ENCODE measurements around the gene AGAP1.

AGAP1 gene

GRCh38 chr2:235512699-235513053 is 18.8 kb downstream of the AGAP1 start:
- FAIRE-seq (no peak), DNase-seq (ENCODE audit: insufficient read length, low spot score) (no peak)
- TF ChIP-seq POLR2A (IDR thresholded peaks at IDR 0.05; ENCODE audit: low read depth, low read length) (no peak), POU2F2 (IDR thresholded peaks at IDR 0.05; ENCODE audit: low read depth, low read length) (no peak), TAF1 (IDR thresholded peaks at IDR 0.05; ENCODE audit: low read depth, low read length) (no peak), PAX5 (IDR thresholded peaks at IDR 0.05; ENCODE audit: insufficient read depth, low read length, severe bottlenecking) (no peak)

- no peak for TF ChIP-seq POLR2AphosphoS5 (IDR thresholded peaks at IDR 0.05; ENCODE audit: low read depth, low read length)
- no peak for TF ChIP-seq POLR2A (IDR thresholded peaks at IDR 0.05; ENCODE audit: low read depth, low read length)
- no peak for TF ChIP-seq SPI1 (IDR thresholded peaks at IDR 0.05; ENCODE audit: low read depth, low read length)
- TF ChIP-seq TAF1 (IDR thresholded peaks at IDR 0.05; ENCODE audit: low read depth, low read length): no peak
- no peak for TF ChIP-seq PAX5 (IDR thresholded peaks at IDR 0.05; ENCODE audit: insufficient read depth, low read length, severe bottlenecking)
- TF ChIP-seq POU2F2 (IDR thresholded peaks at IDR 0.05; ENCODE audit: low read depth, low read length): no peak
- DNase-seq (ENCODE audit: insufficient read length, low spot score): no peak
- FAIRE-seq: no peak
These were observed 20.3 kb downstream of the AGAP1 start for GRCh38 chr2:235513984-235514626.

- TF ChIP-seq POLR2A (IDR thresholded peaks at IDR 0.05; ENCODE audit: low read depth, low read length) (no peak), SPI1 (IDR thresholded peaks at IDR 0.05; ENCODE audit: low read depth, low read length) (no peak), PAX5 (IDR thresholded peaks at IDR 0.05; ENCODE audit: insufficient read depth, low read length, severe bottlenecking) (no peak), TAF1 (IDR thresholded peaks at IDR 0.05; ENCODE audit: low read depth, low read length) (no peak), POU2F2 (IDR thresholded peaks at IDR 0.05; ENCODE audit: low read depth, low read length) (no peak), POLR2AphosphoS5 (IDR thresholded peaks at IDR 0.05; ENCODE audit: low read depth, low read length) (no peak)
- DNase-seq (ENCODE audit: insufficient read length, low spot score) (no peak), FAIRE-seq (no peak)
These were observed 21.0 kb downstream of the AGAP1 start for GRCh38 chr2:235514627-235515363.

- no peak for FAIRE-seq
- TF ChIP-seq SPI1 (IDR thresholded peaks at IDR 0.05; ENCODE audit: low read depth, low read length) (no peak), POLR2A (IDR thresholded peaks at IDR 0.05; ENCODE audit: low read depth, low read length) (no peak), POU2F2 (IDR thresholded peaks at IDR 0.05; ENCODE audit: low read depth, low read length) (no peak), TAF1 (IDR thresholded peaks at IDR 0.05; ENCODE audit: low read depth, low read length) (no peak), PAX5 (IDR thresholded peaks at IDR 0.05; ENCODE audit: insufficient read depth, low read length, severe bottlenecking) (no peak), POLR2AphosphoS5 (IDR thresholded peaks at IDR 0.05; ENCODE audit: low read depth, low read length) (no peak)
- no peak for DNase-seq (ENCODE audit: insufficient read length, low spot score)
These were observed 21.5 kb downstream of the AGAP1 start for GRCh38 chr2:235515364-235515742.

GRCh38 chr2:235515821-235516220 is 22.0 kb downstream of the AGAP1 start:
- DNase-seq (ENCODE audit: insufficient read length, low spot score) (no peak), FAIRE-seq (no peak)

GRCh38 chr2:235516257-235516656 is 22.4 kb downstream of the AGAP1 start:
- no peak for DNase-seq (ENCODE audit: insufficient read length, low spot score)
- no peak for TF ChIP-seq TAF1 (IDR thresholded peaks at IDR 0.05; ENCODE audit: low read depth, low read length)
- TF ChIP-seq POU2F2 (IDR thresholded peaks at IDR 0.05; ENCODE audit: low read depth, low read length): no peak
- TF ChIP-seq PAX5 (IDR thresholded peaks at IDR 0.05; ENCODE audit: insufficient read depth, low read length, severe bottlenecking): no peak
- no peak for TF ChIP-seq POLR2AphosphoS5 (IDR thresholded peaks at IDR 0.05; ENCODE audit: low read depth, low read length)
- TF ChIP-seq POLR2A (IDR thresholded peaks at IDR 0.05; ENCODE audit: low read depth, low read length): no peak
- no peak for TF ChIP-seq SPI1 (IDR thresholded peaks at IDR 0.05; ENCODE audit: low read depth, low read length)
- FAIRE-seq: no peak

More at GRCh38 chr2:235515821-235516220, 22.0 kb downstream of the AGAP1 start:
- TF ChIP-seq POLR2AphosphoS5 (IDR thresholded peaks at IDR 0.05; ENCODE audit: low read depth, low read length) (no peak), PAX5 (IDR thresholded peaks at IDR 0.05; ENCODE audit: insufficient read depth, low read length, severe bottlenecking) (no peak)

- FAIRE-seq: no peak
- DNase-seq (ENCODE audit: insufficient read length, low spot score): no peak
- no peak for TF ChIP-seq POLR2A (IDR thresholded peaks at IDR 0.05; ENCODE audit: low read depth, low read length)
- TF ChIP-seq POLR2AphosphoS5 (IDR thresholded peaks at IDR 0.05; ENCODE audit: low read depth, low read length): no peak
- TF ChIP-seq PAX5 (IDR thresholded peaks at IDR 0.05; ENCODE audit: insufficient read depth, low read length, severe bottlenecking): no peak
- no peak for TF ChIP-seq SPI1 (IDR thresholded peaks at IDR 0.05; ENCODE audit: low read depth, low read length)
- no peak for TF ChIP-seq POU2F2 (IDR thresholded peaks at IDR 0.05; ENCODE audit: low read depth, low read length)
These were observed 24.7 kb downstream of the AGAP1 start for GRCh38 chr2:235518322-235519090.

- TF ChIP-seq POLR2AphosphoS5 (IDR thresholded peaks at IDR 0.05; ENCODE audit: low read depth, low read length): no peak
- TF ChIP-seq PAX5 (IDR thresholded peaks at IDR 0.05; ENCODE audit: insufficient read depth, low read length, severe bottlenecking): no peak
- FAIRE-seq: no peak
- DNase-seq (ENCODE audit: insufficient read length, low spot score): no peak
These were observed 26.9 kb downstream of the AGAP1 start for GRCh38 chr2:235520787-235521186.

GRCh38 chr2:235521844-235522243 is 28.0 kb downstream of the AGAP1 start:
- DNase-seq (ENCODE audit: insufficient read length, low spot score) (no peak), FAIRE-seq (no peak)
- TF ChIP-seq POLR2A (IDR thresholded peaks at IDR 0.05; ENCODE audit: low read depth, low read length) (no peak), TAF1 (IDR thresholded peaks at IDR 0.05; ENCODE audit: low read depth, low read length) (no peak), POLR2AphosphoS5 (IDR thresholded peaks at IDR 0.05; ENCODE audit: low read depth, low read length) (no peak), POU2F2 (IDR thresholded peaks at IDR 0.05; ENCODE audit: low read depth, low read length) (no peak), PAX5 (IDR thresholded peaks at IDR 0.05; ENCODE audit: insufficient read depth, low read length, severe bottlenecking) (no peak), SPI1 (IDR thresholded peaks at IDR 0.05; ENCODE audit: low read depth, low read length) (no peak)
